Adipocyte (in vitro differentiated cells): ENCODE data around the gene NAPEPLD.
A peak's percentile ranks its signal among the peaks of the same experiment; 100 is the strongest.
"Not testable (repeated sequence)": the region's sequence is repeated elsewhere in the genome, so short reads cannot be mapped to it uniquely, and the experiment has no call there.

Experiments
- DNase-seq: peaks from one replicate; pipeline ENCODE4 v3.0.0-alpha.2; 2015; ENCODE audit warnings: low read depth
- H3K27me3 ChIP-seq: replicated peaks from 2 replicates; pipeline ENCODE4 v1.7.0; 2013; ENCODE audit warnings: mild to moderate bottlenecking, low read length, moderate library complexity; ENCODE audit not compliant: control insufficient read depth, insufficient read depth
- H3K36me3 ChIP-seq: 2 replicates; pipeline ENCODE4 v1.7.0; 2013; ENCODE audit warnings: low read length, mild to moderate bottlenecking, moderate library complexity; ENCODE audit not compliant: control insufficient read depth, insufficient read depth, severe bottlenecking
- H3K4me1 ChIP-seq: 2 replicates; pipeline ENCODE4 v1.7.0; 2013; ENCODE audit warnings: mild to moderate bottlenecking, low read length, moderate library complexity; ENCODE audit not compliant: control insufficient read depth, insufficient read depth
- H3K4me3 ChIP-seq: 2 replicates; pipeline ENCODE4 v1.7.0; 2013; ENCODE audit warnings: mild to moderate bottlenecking, low read length, moderate library complexity
- H3K9ac ChIP-seq: 2 replicates; pipeline ENCODE4 v1.7.0; 2013; ENCODE audit warnings: mild to moderate bottlenecking, low read length, moderate library complexity
- H3K9me3 ChIP-seq: 2 replicates; pipeline ENCODE4 v1.7.0; 2013; ENCODE audit warnings: mild to moderate bottlenecking, low read length, moderate library complexity; ENCODE audit not compliant: control insufficient read depth

NAPEPLD gene

DNA sequence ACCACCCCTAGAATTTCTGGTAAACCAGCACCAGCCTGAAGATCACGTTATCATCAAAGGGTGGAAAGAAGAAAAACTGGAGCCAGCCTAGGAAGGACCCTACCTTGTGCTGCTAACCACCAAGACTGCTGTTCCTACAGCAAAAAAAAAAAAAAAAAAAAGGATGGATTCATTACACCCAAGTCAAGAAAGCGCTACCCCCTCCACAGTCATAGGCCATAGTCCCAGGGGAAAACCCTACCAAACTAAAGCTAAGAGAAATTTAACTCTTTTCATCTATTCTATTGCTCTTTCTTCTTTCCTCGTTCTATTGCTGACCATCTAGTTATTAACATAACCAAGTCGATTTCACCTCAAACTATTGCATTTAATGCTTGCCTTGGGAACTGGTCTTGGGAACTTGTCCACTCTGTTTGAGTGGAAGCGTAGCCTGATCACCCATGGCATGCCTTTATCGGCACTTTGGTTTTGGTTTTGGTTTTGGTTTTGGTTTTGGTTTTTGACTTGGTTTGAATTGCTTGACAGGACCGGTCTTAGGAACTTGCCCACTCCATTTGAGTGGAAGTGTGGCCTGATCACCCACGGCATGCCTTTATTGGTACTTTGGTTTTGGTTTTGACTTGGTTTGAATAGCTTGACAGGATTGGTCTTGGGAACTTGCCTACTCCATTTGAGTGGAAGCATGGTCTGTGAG is 6.6 kb upstream of the NAPEPLD start:
- H3K9ac ChIP-seq, H3K36me3 ChIP-seq, DNase-seq, H3K9me3 ChIP-seq, H3K4me1 ChIP-seq, H3K4me3 ChIP-seq, H3K27me3 ChIP-seq: not testable (repeated sequence)

DNA sequence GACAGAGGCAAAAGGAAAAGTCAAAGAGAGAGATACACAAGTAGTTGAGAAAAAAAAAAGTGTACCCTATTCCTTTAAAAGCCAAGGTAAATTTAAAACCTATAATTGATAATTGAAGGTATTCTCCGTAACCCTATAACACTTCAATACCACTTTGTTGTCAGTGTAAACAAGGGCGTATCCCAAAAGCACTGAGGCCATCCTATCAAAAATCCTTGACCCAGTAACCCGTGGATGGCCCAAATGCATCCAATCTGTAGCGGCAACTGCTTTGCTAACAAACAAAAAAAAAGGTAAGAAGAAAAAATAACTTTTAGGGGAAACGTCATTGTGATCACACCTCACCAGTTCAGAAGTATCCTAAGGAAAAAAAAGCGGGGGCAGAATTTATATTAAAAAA is 5.1 kb upstream of the NAPEPLD start:
- Histone ChIP-seq H3K27me3 (no peaks in the 10 kb centered on the region), H3K4me1 (peaks cover 8% of the 10 kb centered on the region), H3K9ac (no peak overlapping the region), H3K9me3 (no peaks in the 10 kb centered on the region), H3K4me3 (no peak overlapping the region), H3K36me3 (no peaks in the 10 kb centered on the region)
- no peak for DNase-seq

DNA sequence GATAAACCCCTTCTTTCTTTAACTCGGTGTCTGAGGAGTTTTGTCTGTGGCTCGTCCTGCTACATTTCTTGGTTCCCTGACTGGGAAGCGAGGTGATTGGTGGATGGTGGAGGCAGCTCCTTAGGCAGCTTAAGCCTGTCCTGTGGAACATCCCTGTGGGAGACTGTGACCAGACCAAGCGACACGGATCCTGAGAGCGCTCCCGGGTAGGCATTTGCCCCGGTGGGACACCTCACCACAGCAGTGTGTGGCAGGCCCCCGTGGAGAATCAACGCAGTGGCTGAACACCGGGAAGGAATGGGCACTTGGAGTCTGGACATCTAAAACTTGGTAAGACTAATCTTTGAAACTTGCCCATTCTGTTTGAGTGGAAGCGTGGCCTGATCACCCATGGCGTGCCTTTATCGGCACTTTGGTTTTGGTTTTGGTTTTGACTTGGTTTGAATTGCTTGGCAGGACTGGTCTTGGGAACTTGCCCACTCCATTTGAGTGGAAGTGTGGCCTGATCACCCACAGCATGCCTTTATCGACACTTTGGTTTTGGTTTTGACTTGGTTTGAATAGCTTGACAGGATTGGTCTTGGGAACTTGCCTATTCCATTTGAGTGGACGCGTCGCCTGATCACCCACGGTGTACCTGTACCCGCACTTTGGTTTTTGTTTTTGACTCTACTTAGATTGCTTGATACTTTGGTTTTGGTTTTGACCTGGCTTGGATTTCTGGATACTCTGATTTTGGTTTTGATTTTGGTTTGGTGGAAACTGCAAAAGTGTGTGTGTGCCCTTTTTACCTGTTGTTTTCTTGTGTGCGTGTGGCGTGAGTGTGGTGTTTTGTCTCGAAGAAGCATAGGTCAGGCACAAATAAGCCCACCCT is 4.1 kb upstream of the NAPEPLD start:
- H3K9ac ChIP-seq, H3K27me3 ChIP-seq, H3K36me3 ChIP-seq, DNase-seq, H3K4me1 ChIP-seq, H3K4me3 ChIP-seq, H3K9me3 ChIP-seq: not testable (repeated sequence)

DNA sequence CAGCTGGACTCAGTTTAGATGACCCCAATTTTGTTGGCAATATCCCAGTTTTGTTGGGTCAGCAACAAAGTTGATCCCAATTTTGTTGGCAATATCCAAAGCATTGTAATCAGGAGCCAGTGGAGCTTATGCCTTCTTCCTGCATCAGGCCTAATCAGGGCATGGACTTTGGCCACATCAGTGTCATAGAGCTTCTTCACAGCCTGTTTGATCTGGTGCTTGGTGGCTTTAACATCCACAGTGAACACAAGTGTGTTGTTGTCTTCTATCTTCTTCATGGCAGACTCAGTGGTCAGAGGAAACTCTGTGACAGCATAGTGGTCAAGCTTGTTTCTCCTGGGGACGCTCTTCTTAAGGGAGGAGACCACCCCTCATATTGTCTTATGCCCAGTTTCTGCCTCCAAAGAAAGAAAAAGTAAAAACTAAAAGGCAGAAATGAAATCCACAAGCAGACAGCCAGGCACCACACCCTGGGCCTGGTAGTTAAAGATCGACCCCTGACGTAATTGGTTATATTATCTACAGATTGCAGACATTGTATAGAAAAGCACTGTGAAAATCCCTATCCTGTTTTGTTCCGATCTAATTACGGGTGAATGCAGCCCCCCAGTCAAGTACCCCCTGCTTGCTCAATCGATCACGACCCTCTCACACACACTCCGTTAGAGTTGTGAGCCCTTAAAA is 3.2 kb upstream of the NAPEPLD start:
- not testable (repeated sequence) for H3K9me3 ChIP-seq, H3K9ac ChIP-seq, DNase-seq, H3K27me3 ChIP-seq, H3K4me3 ChIP-seq, H3K36me3 ChIP-seq
- H3K4me1 ChIP-seq = peaks cover 18% of the 10 kb centered on the region

- H3K9me3 ChIP-seq = no peaks in the 10 kb centered on the region
- H3K9ac ChIP-seq = no peak overlapping the region
- H3K4me1 ChIP-seq = peaks cover 24% of the 10 kb centered on the region
- H3K27me3 ChIP-seq = no peaks in the 10 kb centered on the region
- DNase-seq = no peak
- H3K4me3 ChIP-seq = no peak overlapping the region
- H3K36me3 ChIP-seq = no peaks in the 10 kb centered on the region
These were observed 1.3 kb upstream of the NAPEPLD start for GRCh38 chr7:103150192-103150591.

DNA sequence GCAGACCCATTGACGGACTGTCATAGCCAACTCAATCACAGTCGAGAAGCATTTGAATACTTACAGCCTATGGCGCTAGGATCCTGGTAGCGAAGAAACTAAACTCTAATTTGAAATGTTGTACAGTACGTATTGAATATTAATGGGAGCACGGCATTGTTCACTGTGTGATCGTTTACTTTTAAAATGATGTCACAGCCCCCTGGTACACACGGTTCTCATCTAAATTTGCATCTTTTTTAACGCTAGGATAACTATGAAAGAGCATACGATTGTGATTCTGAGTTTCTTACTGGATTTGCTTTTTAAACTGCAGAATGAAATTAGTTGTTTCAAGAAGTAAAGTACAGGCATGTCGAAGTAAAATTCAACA is 895 bp upstream of the NAPEPLD start:
- H3K9me3 ChIP-seq = no peaks in the 10 kb centered on the region
- DNase-seq = no peak
- peaks cover 24% of the 10 kb centered on the region for H3K4me1 ChIP-seq
- H3K4me3 ChIP-seq = peak overlapping the region; percentile 91
- peak overlapping the region; percentile 96 for H3K9ac ChIP-seq
- no peaks in the 10 kb centered on the region for H3K27me3 ChIP-seq
- no peaks in the 10 kb centered on the region for H3K36me3 ChIP-seq

DNA sequence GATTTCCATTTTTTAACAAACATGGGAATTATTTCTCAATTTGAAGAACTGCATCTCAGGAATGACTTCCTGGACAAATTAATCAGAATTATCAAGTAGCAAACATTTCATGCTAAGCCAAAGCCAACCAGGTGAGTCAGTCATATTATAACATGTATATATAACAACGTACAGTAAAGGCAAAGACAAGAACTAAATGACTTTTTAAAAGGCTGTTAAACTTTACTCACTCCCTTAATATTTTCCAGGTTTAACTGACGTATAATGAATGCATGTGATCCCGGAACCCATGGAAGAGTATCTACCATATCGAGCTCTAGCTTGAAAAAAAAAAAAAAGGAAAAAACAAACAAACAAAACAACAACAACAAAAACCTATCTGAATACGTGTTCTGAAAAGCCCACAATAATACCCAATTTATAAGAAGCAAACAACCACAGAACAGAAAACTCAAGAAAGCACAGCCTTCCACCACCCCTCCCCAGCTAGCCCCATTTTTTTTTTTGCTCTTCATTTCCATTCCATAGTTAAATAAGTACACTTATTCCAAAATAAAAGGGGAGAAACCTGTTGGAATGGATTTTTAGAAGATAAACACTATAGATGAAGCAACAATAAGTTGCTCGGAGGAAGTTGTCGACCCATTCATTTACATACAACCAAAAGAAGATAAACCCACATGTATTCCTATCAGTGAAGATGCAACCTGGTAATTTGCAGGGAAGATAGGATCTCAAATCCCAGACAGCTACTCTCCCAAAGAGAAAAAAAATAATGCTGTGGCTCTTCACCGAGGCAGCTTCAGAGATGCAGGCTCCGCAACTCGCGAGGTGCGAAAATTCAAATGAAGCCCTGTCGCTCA is 537 bp downstream of the NAPEPLD start:
- Histone ChIP-seq H3K9ac (peak overlapping the region; percentile 96), H3K9me3 (no peaks in the 10 kb centered on the region), H3K4me3 (peak overlapping the region; percentile 91), H3K4me1 (peaks cover 24% of the 10 kb centered on the region), H3K36me3 (no peaks in the 10 kb centered on the region), H3K27me3 (no peaks in the 10 kb centered on the region)
- DNase-seq = peak; percentile 46

- not testable (repeated sequence) for H3K9me3 ChIP-seq, H3K4me3 ChIP-seq, DNase-seq, H3K36me3 ChIP-seq, H3K9ac ChIP-seq, H3K27me3 ChIP-seq
- peaks cover 20% of the 10 kb centered on the region for H3K4me1 ChIP-seq
These were observed 4.1 kb downstream of the NAPEPLD start for GRCh38 chr7:103144754-103145153.

DNA sequence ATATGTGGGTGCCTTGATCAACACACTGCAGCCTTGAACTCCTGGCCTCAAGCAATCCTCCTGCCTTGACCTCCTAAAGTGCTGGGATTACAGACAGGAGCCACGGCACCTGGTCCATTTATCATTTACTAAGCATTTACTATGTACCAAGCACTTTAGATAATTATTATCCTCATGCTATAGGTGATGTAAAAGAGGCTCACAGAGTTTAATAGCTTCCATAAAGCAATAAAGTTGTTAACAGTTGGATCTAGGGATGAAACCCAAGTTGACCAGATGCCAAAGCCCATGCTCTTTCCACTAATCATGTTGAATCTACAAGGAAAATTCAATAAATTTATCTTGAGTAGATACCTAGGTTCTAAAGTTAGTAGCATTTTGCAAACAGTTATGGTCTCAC is 5.0 kb downstream of the NAPEPLD start:
- DNase-seq = no peak
- Histone ChIP-seq H3K9ac (no peak overlapping the region), H3K4me1 (peaks cover 16% of the 10 kb centered on the region)

GRCh38 chr7:103142494-103142893 is 6.4 kb downstream of the NAPEPLD start:
- H3K9ac ChIP-seq = no peak overlapping the region
- H3K36me3 ChIP-seq = peaks cover 4% of the 10 kb centered on the region
- H3K4me3 ChIP-seq = no peak overlapping the region
- H3K9me3 ChIP-seq = no peaks in the 10 kb centered on the region
- no peaks in the 10 kb centered on the region for H3K27me3 ChIP-seq
- DNase-seq = no peak
- peaks cover 10% of the 10 kb centered on the region for H3K4me1 ChIP-seq

More for the DNA sequence above, 5.0 kb downstream of the NAPEPLD start:
- H3K9me3 ChIP-seq = no peaks in the 10 kb centered on the region
- no peaks in the 10 kb centered on the region for H3K27me3 ChIP-seq
- H3K36me3 ChIP-seq = peaks cover 4% of the 10 kb centered on the region
- no peak overlapping the region for H3K4me3 ChIP-seq
